ENCODE measurements around the gene UNC45A.

GRCh38 chr15:90986790-90987507, 51.9 kb downstream of the UNC45A start:
- TF ChIP-seq ATF3 (IDR thresholded peaks at IDR 0.05) (no peak), CTCF (IDR thresholded peaks at IDR 0.05; ENCODE audit: low read depth, low read length, missing input control) (no peak), SP1 (IDR thresholded peaks at IDR 0.05) (no peak), REST (IDR thresholded peaks at IDR 0.05) (no peak), RXRA (IDR thresholded peaks at IDR 0.05) (no peak), YY1 (IDR thresholded peaks at IDR 0.05) (no peak), GABPA (IDR thresholded peaks at IDR 0.05 in 1 of 2, conservative IDR thresholded peaks at IDR 0.05 in 1 of 2) (no peak), RAD21 (IDR thresholded peaks at IDR 0.05) (no peak), HNF4A (conservative IDR thresholded peaks at IDR 0.05) (no peak), MAX (IDR thresholded peaks at IDR 0.05) (no peak)
